ENCODE results near the gene PSME2.

DNA sequence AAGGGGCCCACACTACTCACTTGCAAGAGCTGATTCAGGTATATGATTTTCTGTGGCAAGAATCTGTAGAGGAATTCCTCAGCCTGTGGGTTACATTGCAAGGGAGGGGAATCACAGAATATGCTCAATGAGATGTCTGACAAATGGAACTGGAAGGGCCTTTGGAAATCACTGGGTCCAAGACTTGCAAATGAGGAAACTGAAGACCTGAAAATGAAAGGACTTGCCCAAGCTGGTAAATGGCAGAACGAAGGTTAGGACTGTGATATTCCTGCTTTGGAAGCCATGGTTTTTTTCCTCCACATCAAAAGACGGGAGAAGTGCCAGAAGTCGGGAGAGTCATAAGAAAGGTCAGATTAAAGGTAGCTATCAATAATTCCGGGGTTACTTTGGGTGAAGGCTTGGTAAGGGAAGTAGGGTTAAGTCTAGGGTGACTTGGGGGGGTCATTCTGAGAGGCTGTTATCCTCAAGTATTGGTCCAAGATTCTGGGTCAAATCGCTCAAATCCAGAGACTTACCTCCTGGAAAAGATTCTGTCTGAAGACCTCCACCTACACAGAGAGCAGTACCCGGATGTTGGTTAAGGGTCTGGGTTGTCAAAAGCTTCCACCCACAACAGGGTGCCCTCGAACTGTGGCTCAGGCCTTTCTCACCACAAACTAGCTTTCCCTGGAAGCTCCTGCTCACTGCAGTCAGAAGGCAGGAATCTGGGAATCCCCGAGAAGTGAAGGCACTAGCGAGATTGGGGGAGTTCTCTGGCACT, 539 bp downstream of the PSME2 start:
- TF ChIP-seq, protein P1, sequence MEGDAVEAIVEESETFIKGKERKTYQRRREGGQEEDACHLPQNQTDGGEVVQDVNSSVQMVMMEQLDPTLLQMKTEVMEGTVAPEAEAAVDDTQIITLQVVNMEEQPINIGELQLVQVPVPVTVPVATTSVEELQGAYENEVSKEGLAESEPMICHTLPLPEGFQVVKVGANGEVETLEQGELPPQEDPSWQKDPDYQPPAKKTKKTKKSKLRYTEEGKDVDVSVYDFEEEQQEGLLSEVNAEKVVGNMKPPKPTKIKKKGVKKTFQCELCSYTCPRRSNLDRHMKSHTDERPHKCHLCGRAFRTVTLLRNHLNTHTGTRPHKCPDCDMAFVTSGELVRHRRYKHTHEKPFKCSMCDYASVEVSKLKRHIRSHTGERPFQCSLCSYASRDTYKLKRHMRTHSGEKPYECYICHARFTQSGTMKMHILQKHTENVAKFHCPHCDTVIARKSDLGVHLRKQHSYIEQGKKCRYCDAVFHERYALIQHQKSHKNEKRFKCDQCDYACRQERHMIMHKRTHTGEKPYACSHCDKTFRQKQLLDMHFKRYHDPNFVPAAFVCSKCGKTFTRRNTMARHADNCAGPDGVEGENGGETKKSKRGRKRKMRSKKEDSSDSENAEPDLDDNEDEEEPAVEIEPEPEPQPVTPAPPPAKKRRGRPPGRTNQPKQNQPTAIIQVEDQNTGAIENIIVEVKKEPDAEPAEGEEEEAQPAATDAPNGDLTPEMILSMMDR (IDR thresholded peaks at IDR 0.05), result no peak
- no peak for TF ChIP-seq POLR2A (IDR thresholded peaks at IDR 0.05)

Measured in heart left ventricle (tissue), 13 donors.